ENCODE results near the gene SEPTIN8.

DNA sequence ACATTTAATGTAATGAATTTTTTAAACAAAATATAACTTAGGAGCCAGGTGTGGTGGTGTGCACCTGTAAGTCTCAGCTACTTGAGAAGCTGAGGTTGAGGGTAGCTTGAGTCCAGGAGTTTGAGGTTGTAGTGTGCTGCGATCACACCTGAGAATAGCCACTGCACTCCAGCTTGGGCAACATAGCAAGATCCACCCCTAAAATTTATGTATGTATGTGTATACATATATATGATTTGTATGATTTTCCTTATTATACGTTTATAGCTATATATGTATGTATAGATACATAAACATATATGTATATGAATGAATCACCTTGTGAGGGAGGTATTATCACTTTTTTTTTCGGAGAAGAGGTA lies 30.5 kb downstream of the SEPTIN8 start:
- TF ChIP-seq, protein P1, sequence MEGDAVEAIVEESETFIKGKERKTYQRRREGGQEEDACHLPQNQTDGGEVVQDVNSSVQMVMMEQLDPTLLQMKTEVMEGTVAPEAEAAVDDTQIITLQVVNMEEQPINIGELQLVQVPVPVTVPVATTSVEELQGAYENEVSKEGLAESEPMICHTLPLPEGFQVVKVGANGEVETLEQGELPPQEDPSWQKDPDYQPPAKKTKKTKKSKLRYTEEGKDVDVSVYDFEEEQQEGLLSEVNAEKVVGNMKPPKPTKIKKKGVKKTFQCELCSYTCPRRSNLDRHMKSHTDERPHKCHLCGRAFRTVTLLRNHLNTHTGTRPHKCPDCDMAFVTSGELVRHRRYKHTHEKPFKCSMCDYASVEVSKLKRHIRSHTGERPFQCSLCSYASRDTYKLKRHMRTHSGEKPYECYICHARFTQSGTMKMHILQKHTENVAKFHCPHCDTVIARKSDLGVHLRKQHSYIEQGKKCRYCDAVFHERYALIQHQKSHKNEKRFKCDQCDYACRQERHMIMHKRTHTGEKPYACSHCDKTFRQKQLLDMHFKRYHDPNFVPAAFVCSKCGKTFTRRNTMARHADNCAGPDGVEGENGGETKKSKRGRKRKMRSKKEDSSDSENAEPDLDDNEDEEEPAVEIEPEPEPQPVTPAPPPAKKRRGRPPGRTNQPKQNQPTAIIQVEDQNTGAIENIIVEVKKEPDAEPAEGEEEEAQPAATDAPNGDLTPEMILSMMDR (IDR thresholded peaks at IDR 0.05; ENCODE audit: borderline replicate concordance, extremely low read depth, low read length, poor library complexity, severe bottlenecking), result no peak
- TF ChIP-seq EZH2 (IDR thresholded peaks at IDR 0.05; ENCODE audit: borderline replicate concordance, low read depth, low read length, severe bottlenecking), result no peak
